ENCODE results near the gene LY6G6D.
A peak's percentile ranks its signal among the peaks of the same experiment; 100 is the strongest.
"Not testable (repeated sequence)": the region's sequence is repeated elsewhere in the genome, so short reads cannot be mapped to it uniquely, and the experiment has no call there.

Gene LY6G6D

DNA sequence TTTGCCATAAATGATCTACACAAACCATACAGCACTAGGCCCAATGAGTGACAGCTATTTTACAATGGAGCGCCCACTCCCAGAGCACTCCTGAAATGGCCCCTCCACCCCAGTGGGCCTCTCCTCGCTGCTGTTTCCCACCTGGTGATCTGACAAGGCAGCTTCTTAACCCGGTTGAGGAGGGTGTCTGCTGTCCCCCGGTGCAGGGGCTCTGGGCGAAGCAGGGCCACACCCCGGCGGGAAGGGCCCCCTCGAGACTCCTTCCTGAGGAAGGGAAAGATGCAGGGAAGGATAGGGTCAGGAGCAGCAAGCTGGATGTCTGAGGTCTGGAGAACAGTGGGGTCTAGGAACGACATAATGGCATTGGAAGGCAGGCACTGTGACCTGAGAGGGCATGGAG, 22.3 kb upstream of the LY6G6D start:
- no peak for DNase-seq

DNA sequence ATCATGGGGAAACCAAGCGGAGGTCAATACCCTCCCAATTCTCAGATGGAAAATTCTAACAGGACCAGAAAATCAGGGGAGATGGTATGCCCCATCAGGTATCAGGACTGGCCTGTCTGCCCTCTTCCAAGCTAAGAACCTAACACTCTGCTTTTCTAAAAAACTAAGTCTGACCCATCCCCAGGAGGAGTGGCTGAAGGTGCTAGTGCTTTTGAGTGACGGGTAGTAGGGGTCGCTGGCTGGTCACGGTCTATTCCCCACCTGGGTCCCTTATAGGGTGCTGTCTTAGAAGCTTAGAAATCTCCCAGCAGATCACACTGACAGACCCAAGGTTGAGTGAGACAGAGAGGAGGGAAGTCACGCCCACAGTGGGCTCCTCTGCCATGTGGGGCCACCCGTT, 21.6 kb upstream of the LY6G6D start:
- DNase-seq = no peak

GRCh38 chr6:31697555-31697954, 17.6 kb upstream of the LY6G6D start:
- DNase-seq = no peak

DNA sequence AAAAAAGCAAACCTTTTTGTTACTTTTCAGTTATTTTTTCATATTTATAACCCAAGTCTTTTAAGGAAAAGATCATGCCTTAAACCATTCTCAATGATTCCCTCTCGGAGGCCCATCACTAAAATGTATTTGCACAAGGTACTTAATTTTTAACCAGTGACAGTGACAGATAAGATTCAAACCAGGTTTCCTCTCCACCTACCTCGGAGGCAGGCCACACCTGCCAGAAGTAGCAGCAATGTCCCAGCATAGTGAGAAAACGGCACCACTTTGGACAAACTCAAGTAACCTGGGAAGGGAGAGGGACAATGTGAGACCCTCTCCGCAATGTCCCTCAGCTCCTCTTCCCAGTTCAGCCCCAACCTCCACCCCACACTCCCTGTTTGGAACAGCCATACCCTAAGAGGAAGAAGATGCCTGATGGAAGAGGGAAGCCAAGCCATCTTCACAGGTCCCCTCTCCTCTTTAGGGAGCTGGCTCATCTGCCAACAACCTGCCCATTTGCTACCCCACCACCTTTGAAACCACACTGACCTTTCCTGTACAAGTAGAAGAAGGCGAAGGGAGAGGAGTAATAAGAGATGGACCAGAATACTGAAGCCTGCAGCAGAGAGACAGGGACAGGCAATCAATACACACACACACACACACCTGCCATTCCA, 14.3 kb upstream of the LY6G6D start:
- no peak for DNase-seq

- no peak for DNase-seq
These were observed 13.3 kb upstream of the LY6G6D start for GRCh38 chr6:31701666-31702404.

- no peak for DNase-seq
These were observed 12.7 kb upstream of the LY6G6D start for GRCh38 chr6:31702405-31702818.

DNA sequence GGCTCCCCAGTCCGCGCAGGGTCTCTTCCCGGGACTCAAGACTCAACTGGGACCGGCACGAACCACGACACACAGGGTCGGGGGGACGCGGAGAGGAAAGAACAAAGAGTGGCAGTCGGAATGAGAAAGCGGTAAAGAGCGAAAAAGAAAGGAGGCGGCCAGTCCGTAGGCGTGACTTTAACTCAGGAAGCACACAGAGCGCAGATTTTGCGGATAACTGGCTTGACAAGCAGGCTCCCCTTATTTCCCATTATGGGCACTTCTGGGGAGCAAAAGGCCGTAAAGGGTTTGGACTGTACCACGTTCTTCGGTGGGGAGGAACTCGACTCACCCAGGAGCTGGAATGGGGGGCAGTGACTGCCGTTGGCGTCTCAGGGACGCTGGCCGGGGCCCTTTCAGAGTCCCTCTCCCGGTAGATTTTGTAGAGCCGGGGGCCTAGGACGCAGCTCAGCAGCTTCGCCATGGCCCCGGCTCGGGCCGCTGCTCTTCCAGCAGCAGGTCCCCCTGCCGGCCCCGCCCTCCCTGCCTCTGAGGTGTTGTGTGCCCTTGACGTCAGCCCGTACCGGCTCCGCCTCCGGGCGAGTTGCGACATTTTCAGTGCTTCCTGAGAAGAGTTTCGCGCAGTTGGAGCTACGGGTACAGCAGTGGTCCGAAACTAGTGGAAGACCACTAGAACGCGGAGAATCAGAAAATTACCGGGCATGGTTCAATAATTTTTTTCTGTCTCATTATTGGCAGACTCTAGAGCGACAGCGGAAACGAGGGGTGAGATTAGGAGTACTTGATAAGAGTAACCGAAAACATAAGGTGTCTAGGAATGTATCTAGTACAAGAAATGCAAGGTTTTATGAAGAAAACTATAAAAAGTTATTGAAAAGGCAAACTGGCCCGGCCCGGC, 12.1 kb upstream of the LY6G6D start, which contains the start of gene ABHD16A:
ABHD16A (minus strand) TSS at position 506 of the 898 bp plus-strand sequence; CDS start at position 463, 43 bp downstream.
- peak; percentile 85 to 96 for DNase-seq

DNA sequence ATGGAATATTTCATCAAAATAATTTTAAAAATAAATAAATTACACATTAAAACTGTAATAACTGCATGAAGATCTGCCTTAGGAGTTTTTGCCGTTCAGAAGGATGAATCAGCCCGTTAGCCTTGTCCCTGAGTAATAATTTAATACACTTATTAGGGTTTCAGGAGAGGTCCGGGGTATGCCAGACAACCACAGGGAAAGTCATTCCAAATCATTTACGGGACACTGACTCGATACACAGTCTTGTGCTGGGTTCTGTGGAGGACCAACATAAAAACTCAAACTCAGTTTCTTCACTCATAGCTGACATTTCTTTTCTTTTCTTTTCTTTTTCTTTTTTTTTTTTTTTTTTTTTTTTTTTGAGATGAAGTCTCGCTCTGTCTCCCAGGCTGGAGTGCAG, 9.2 kb upstream of the LY6G6D start:
- DNase-seq = no peak

- DNase-seq = no peak
These were observed 8.5 kb upstream of the LY6G6D start, which contains the start of gene LY6G6F for GRCh38 chr6:31706599-31706998. Gene LY6G6F (plus strand): TSS chr6:31706866. CDS start chr6:31706907, 41 bp downstream.

- DNase-seq = no peak
These were observed 7.4 kb upstream of the LY6G6D start for GRCh38 chr6:31707701-31708100.

DNA sequence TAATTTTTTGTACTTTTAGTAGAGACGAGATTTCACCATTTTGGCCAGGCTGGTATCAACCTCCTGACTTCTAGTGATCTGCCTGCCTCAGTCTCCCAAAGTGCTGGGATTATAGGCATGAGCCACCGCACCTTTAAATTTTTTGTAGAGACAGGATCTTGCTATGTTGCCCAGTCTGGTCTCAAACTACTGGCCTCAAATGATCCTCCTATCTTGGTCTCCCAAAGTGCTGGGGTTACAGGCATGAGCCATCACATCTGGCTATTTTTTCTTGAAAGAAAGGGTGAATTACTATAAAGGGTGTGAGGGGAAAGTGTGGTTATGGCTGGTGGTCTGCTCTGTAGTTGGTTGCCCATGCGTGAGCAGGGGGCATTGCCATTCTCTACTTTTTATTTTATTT, 6.9 kb upstream of the LY6G6D start:
- DNase-seq = no peak

DNA sequence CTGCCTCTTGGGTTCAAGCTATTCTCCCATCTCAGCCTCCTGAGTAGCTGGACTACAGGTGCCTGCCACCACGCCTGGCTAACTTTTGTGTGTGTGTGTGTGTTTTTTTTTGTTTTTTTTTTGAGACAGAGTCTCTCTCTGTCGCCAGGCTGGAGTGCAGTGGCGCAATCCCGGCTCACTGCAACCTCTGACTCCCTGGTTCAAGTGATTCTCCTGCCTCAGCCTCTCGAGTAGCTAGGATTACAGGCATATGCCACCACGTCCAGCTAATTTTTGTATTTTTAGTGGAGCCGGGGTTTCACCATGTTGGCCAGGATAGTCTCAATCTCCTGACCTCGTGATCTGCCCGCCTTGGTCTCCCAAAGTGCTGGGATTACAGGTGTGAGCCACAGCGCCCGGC, 6.0 kb upstream of the LY6G6D start:
- not testable (repeated sequence) for DNase-seq

- DNase-seq = no peak
These were observed 4.5 kb upstream of the LY6G6D start for GRCh38 chr6:31710523-31711219.

GRCh38 chr6:31711233-31711632, 3.9 kb upstream of the LY6G6D start:
- no peak for DNase-seq

- no peak for DNase-seq
These were observed 2.9 kb upstream of the LY6G6D start for GRCh38 chr6:31712296-31712695.

DNA sequence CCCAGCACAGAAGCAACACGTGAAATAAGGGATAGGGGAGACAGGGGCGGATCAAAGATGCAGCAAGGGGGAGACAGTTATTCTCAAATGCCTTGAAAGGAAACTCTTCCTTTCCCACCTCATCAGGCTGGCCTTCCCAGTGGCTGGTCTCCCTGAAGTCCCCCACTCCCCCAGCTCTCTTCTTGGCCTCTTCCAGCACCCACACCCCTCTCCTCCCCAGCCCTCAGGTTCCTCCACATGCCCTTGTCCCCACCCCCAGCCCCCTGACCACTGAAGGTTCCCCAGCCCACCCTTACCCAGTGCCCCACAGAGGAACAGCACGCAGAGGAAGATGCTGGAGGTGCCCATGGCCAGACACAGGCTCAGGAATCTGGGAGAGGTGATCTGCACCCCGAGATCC, 1.7 kb upstream of the LY6G6D start:
- no peak for DNase-seq

DNA sequence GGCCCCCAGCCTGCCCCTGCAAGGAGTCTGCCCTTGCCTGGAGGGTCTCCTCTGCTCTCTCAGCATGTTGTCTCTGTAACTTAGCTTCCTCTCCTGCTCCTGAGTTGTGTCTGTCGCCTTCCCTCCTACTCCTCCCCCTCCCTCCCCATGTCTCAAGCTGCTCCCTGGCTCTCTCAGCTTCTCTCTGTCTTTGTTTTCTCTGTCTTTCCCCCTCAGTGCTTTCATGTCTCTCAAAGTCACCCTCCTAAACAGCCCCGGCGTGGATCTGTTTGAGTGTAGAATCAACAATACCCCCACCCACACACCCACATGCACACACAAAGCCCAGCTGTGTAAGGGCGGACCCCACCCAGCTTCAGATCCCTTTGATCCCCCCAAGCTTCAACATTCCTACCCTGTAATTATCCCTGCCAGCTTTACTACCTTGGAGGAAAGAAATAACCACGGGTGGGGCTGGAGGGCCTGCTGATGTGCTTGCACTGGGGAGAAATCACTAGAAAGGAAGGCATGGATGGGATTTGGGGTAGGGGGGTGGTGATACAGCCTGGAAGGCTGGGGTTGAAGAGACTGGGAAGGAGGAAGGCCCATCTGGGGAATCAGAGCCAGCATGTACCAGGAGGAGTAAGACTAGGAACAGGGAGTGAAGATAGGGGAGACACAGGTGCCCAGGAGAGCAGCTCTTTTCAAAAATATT, 1.0 kb upstream of the LY6G6D start:
- DNase-seq = no peak

GRCh38 chr6:31717499-31718222, 2.5 kb downstream of the LY6G6D start:
- DNase-seq = no peak

- no peak for DNase-seq
These were observed 3.1 kb downstream of the LY6G6D start for GRCh38 chr6:31718265-31718664.

- DNase-seq = no peak
These were observed 3.9 kb downstream of the LY6G6D start for GRCh38 chr6:31719001-31719400.

DNA sequence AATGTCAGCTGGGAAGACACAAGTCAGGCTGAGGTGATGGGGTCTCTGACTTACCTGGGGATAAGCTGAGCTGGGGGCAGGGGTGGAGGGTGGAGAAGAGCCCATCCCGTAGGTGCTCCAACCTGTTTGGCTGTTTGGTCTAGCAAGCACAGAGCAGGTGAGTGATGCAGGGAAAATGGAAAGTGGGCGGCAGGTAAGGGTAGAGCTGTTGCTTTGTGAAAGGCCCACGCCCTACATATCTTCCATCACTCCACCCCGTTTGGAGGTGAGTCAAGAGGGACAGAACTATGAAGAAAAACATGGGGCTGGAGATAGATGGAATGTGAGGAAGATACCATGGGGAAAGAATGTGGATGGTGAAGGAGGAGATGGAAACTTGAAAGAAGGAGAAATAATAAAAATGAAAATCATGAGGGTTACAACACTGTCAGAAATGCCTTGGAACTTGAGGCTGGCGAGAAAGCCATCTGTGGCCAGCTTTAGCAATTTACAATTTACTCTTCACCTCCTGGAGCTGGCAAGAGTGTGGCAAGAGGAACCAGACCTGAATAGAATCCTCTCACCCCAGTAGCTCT, 5.1 kb downstream of the LY6G6D start:
- DNase-seq = no peak

All from NCI-H187 (cell line).